Breast epithelium (tissue), 3 donors: ENCODE measurements around the gene DUXA.
"Not testable (repeated sequence)": the region's sequence is repeated elsewhere in the genome, so short reads cannot be mapped to it uniquely, and the experiment has no call there.

Experiments
- POLR2A ChIP-seq: fragments of 450-650 bp; IDR thresholded peaks from one replicate; pipeline ENCODE4 v1.6.1; 2016; ENCODE audit warnings: antibody characterized with exemption, mild to moderate bottlenecking, moderate library complexity
- POLR2AphosphoS5 ChIP-seq, 3 donors: sonication (generic); formaldehyde crosslinking; IDR thresholded peaks; one replicate each; pipeline ENCODE4 v1.6.1; 2017; ENCODE audit warnings: antibody characterized with exemption in 3 of 3
- TF ChIP-seq, protein P1 (sequence below), 3 donors: fragments of 450-650 bp; IDR thresholded peaks; one replicate each; pipeline ENCODE4 v1.5.1; 2016 to 2017; ENCODE audit warnings: antibody characterized with exemption in 3 of 3, mild to moderate bottlenecking in 3 of 3, moderate library complexity in 3 of 3

DNA sequence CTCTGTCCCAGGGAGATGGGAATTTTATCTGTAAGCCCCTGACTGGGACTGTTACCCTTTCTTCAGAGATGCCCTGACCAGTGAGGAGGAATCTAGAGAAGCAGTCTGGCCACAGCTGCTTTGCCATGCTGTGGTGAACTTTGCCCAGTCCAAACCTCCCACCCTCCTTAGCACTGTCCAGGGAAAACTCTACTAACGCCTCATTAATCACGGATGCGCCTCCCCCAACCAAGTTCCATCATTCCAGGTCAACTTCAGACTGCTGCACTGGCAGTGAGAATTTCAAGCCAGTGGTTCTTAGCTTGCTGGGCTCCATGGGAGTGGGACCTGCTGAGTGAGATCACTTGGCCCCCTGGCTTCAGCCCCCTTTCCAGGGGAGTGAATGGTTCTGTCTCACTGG is 39.9 kb downstream of the DUXA start:
- TF ChIP-seq, protein P1, sequence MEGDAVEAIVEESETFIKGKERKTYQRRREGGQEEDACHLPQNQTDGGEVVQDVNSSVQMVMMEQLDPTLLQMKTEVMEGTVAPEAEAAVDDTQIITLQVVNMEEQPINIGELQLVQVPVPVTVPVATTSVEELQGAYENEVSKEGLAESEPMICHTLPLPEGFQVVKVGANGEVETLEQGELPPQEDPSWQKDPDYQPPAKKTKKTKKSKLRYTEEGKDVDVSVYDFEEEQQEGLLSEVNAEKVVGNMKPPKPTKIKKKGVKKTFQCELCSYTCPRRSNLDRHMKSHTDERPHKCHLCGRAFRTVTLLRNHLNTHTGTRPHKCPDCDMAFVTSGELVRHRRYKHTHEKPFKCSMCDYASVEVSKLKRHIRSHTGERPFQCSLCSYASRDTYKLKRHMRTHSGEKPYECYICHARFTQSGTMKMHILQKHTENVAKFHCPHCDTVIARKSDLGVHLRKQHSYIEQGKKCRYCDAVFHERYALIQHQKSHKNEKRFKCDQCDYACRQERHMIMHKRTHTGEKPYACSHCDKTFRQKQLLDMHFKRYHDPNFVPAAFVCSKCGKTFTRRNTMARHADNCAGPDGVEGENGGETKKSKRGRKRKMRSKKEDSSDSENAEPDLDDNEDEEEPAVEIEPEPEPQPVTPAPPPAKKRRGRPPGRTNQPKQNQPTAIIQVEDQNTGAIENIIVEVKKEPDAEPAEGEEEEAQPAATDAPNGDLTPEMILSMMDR (IDR thresholded peaks at IDR 0.05) = not testable (repeated sequence)
- TF ChIP-seq POLR2A; POLR2AphosphoS5 (IDR thresholded peaks at IDR 0.05): not testable (repeated sequence)
